Peyer's patch (tissue), 4 donors: ENCODE data around the gene DERA.
A peak's percentile ranks its signal among the peaks of the same experiment; 100 is the strongest.

Experiments
- CTCF ChIP-seq, 6 experiments: fragments of 450-650 bp in 4 of 6; fragments of 200-600 bp in 2 of 6; sonication (generic) in 1 of 6; IDR thresholded peaks; one replicate each; pipeline ENCODE4 v1.5.1; 2017 to 2019; ENCODE audit warnings: antibody characterized with exemption in 6 of 6, mild to moderate bottlenecking in 3 of 6, moderate library complexity in 1 of 6
- POLR2A ChIP-seq, 2 donors: fragments of 450-650 bp; IDR thresholded peaks; one replicate each; pipeline ENCODE4 v1.5.1; 2017; ENCODE audit warnings: antibody characterized with exemption in 2 of 2, mild to moderate bottlenecking in 2 of 2, moderate library complexity in 2 of 2

- peak in 3 of 6 experiments; percentile 45 to 65 (median 55) for TF ChIP-seq CTCF (IDR thresholded peaks at IDR 0.05)
- no peak for TF ChIP-seq POLR2A (IDR thresholded peaks at IDR 0.05)
These were observed 165.4 kb downstream of the DERA start for GRCh38 chr12:16076557-16076956.
